CD4-positive, alpha-beta T cell treated with Interleukin-15 for 4 hours (primary cell): ENCODE measurements around the gene TBCD.

Experiments used
- DNase-seq: peaks from one replicate; pipeline ENCODE4 v3.0.0-alpha.2; 2020; ENCODE audit warnings: low spot score

Gene TBCD

DNA sequence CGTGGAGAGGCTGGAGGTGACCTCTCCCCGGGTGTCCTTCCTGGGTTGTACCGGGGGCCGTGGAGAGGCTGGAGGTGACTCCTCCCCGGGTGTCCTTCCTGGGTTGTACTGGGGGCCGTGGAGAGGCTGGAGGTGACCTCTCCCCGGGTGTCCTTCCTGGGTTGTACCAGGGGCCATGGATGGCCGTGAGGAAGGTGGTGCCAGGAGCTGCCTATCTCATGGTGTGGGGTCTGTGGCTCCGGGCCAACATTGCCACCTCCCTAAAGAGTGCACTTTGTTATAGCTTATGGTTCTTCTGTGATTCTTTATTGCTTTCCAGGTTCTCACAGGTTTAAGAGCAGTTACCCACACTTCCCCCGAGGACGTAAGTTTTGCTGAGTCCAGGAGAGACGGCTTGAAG lies 174.2 kb downstream of the TBCD start:
- no peak for DNase-seq

DNA sequence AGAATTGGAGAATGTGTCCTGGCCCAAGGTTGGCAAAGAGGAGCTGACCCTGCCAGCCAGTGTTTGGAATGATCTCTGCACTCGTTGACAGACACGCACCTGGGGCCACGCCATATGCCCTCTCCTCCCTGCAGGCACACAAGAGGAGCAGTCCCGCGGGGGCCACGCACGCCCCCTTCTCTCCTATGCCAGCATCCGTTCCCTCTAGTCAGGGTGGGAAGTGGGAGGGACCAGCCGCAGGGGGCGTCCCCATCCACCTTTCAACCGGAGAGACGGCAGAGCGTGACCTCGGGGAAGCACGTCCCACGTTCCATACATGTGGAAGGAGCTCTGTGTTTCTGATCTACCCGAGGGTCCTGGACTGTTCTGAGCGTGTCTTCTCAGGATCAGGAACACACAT lies 174.9 kb downstream of the TBCD start:
- DNase-seq = no peak

DNA sequence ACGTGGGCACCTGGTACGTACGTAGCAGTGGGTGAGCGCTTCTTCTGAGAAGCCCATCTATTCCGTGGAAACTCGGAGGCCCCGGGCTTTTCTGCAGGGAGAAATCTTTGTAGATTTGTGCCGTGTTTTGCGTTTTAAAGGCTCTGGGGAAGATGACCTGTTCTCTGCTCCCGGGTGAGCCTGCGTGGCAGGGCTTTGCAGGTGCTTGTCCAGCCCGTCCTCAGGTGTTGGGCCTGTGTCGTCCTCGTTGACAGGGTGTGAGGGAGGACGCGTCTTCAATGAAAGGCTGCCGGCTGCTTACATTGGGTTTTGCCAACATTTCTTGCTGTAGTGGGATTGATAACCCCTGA lies 175.4 kb downstream of the TBCD start:
- no peak for DNase-seq

DNA sequence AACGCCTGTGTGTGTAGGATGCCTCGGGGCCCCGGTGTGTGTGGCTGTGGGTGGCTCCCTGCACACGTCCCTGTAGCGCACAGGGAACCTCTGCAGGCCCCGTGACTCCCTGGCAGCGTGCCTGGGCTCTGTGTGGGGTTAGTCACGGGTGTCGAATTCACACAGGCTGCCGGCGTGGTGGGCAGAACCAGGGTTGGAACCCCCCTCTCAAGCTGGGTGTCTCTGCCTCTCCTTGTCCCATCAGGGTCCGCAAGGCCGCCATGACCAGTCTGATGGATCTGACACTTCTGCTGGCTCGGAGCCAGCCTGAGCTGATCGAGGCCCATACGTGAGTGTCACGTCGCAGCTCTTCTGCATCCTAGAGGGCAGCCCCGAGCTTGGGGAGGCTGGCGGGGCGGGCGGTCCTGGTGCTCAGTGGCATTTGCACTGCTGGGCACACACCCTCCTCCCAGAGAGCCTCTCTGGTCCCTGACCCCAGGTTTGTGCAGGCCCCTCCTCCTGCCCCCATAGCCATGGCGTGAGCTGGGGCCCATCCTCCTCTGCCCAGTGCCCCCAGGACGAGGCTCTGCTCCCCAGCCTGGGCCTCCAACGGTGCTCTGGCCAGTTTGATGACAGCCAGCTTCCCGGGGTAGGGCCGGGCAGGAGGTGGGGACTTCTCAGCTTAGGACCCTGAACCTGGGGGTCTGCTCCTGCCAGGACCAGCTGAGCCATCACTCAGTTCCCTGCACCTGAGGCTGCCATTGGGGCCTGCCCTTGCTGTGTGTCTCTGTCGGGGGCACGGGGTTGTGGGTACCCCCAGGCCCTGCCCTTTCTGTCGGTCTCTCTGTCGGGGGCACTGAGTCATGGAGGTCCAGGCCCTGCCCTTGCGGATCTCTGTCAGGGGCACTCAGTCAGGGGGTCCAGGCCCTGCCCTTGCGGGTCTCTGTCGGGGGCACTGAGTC lies 176.1 kb downstream of the TBCD start:
- no peak for DNase-seq

DNA sequence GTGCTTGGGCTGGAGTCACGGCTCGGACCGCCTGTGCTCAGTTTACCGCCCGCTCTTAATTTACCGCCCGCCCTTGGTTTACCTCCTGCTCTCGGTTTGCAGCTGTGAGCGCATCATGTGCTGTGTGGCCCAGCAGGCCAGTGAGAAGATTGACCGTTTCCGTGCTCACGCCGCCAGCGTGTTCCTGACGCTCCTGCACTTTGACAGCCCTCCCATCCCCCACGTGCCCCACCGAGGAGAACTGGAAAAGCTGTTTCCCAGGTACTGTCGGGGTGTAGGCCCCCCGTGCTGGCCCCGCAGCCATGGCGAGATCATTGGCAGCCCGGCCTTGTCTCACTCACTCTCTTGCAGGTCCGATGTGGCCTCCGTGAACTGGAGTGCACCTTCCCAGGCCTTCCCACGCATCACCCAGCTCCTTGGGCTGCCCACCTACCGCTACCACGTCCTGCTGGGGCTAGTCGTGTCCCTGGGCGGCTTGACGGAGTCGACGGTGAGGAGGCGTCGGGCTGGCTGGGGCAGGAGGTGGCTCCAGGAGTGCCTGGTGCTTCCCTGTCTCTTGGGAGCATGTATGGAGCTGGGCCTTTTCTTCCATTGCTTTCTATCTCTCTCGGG lies 177.3 kb downstream of the TBCD start:
- DNase-seq = no peak

DNA sequence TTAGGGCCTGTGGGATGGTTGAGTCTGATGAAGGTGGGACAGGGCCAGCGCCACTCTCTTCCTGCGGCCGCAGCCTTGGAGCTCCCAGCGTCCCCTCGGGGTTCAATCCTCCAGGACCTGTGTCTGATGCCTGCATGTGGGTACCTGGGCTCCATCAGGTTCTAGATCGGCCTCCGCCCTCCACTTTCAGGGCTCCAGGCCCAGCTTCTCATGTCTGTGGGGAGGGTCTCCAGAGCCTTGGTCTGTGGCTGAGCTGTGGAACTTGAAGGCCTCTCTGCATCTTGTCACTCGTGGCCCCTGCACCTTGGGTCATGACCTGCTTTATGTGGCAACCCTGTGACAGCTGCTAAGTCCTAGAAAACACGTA lies 177.8 kb downstream of the TBCD start:
- no peak for DNase-seq

DNA sequence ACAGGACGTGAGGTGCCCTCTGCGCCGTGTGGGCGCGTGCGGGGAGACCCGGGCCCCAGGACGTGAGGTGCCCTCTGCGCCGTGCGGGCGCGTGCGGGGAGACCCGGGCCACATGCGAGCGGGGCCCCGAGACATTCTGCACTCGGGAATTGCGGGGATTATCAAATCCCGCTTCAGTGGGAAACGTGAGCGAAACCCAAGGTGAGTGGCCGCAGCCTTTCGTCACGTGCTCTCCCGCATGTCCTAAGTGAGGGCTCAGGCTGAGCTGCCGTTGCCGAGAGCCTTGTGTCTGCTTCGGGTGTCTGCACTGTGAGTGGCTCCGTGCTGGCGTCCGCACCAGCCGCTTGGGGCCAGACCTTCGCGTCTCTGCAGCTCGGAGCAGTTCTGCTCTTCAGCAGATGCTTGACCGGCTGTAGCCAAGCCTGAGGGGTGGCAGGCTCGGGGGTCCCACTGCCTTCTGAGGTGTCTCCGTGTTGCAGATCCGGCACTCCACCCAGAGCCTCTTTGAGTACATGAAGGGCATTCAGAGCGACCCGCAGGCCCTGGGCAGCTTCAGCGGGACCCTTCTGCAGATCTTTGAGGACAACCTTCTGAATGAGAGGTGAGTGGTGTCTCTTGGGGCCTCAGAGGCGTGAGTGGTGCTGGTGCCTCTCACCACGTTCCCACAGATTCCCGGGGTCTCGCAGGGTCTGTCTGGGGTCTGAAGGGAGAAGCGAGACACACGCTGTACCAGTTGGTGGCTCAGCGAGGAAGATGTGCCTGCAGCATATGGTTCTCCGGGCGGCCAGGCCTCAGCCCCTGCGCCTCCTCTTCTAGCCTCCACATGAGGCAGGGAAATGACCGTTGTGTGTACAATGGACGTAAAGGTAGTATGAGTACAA lies 178.4 kb downstream of the TBCD start:
- DNase-seq = no peak

DNA sequence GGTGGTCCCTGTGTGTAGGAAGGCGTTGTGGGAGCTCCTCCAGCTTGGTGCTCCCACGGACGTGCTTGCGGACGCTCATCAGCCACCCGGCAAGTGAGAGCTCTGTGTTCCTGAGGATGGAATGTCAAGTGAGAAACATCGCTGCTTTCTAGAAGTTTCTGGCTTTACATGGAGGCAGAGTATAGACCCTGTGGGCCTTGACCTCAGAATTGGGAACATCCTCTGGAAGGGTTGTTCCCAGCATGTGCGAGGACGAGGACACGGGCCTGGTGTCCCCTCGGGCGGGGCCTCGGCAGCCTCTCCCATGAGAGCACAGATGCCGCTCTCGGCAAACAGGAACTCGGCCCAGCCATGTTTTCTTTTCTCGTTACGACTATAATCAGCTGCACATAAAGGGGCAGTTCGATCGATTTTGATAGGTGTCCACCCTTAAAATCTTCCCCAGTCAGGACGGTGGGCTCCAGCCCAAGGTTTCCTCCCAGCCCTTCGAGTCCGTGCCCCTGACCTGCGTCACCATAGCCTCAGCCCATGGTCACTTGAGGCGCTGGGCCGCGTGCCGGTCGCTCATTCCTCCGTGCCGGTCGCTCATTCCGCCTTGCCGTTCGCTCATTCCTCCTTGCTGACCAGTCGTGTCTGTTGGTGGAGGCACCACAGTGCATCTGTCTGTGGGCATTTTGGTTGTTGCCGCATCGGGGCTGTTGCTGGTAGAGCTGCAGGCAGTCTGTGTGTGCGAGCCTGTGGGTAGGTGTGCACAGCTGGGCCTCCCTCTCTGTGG lies 179.2 kb downstream of the TBCD start:
- DNase-seq = no peak

DNA sequence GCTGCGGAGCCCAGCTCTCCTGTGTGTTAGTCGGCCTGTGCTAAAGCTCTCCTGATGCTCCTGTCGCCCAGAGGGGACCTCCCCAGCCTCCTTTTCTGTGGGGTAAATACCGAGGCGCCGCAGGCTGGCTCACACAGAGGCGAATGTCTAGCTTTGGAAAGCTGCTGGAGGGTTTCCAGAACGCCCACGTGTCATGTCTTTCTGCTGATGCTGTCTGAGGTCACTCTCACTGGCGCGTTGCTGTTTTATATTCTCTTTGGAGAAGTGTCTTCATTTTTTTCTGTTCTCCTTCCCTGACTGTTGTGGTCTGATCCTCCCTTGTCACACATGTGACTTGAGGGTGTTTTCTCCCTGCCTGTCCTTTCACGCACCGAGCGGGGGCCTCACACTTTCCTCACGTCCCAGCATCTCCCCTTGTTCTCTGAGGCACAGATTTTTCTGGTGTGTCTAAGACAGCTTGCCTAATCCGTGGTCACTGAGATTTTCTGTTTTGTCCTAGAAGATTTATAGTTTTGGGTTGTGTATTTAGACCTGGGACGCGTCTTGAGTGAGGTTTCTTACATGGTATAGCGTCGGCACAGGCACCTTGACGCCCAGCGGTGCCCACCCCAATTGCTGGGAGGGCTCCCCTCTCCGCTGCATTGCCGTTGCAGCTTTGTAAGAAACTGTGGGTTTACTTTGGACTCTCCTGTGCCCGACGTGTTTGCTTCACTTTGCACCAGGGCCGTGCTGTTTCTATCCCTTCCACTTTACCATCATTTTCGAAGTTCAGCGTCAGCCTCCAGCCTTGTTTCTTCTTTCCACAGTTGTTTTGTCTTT lies 180.0 kb downstream of the TBCD start:
- no peak for DNase-seq

DNA sequence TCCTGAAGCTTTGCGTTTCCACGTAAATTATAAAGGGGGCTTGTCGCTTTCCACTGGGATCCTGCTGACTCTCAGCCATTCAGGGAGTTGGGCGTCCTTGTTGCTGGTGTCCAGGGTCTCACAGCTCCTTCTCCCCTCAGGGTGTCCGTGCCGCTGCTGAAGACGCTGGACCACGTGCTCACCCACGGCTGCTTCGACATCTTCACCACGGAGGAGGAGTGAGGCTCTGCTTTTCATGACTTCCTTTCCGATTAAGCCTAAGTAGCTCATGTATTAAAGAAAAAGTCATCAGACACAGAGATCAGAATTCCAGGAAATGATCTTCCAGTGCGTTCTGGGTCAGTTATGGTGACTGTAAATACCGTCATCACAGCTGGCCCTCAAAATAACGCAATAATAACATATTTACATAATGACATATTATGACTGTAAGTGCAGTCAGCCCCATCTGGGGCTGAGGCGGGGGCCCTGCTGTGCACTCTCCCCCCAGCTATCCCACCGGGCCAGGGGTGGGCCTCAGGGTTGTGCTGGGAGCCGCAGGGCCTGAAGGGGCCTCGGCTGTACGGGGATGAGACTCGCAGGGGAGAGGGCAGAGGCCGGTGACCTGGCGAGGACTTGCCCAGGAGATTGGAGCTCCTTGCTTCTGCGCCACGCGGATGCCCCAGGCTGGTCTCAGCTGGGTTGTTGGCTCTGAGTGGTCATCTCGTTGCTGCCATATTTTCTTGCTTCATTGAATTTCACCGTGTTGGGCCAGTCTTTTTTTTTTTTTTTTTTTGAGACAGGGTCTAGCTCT lies 180.8 kb downstream of the TBCD start:
- DNase-seq = no peak

DNA sequence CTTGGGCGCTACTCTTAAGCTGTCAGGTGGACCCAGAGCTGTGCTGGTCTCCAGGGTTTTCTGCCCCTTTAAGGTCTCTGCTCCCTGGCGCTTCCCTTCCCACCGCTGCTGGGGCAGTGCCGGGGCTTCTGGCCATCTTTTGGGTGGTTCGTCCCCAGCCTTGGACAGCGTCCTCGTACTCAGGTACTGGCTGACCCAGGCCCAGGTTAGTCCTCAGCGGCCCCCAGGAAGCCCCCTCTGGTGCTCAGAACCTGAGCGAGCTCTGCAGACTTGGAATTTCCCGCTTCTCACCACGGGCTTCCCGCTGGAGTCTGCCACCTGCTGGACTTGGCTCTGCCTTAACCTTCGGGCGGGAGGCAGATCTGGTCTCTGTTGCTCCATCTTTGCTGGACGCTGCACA lies 182.0 kb downstream of the TBCD start:
- DNase-seq = no peak

DNA sequence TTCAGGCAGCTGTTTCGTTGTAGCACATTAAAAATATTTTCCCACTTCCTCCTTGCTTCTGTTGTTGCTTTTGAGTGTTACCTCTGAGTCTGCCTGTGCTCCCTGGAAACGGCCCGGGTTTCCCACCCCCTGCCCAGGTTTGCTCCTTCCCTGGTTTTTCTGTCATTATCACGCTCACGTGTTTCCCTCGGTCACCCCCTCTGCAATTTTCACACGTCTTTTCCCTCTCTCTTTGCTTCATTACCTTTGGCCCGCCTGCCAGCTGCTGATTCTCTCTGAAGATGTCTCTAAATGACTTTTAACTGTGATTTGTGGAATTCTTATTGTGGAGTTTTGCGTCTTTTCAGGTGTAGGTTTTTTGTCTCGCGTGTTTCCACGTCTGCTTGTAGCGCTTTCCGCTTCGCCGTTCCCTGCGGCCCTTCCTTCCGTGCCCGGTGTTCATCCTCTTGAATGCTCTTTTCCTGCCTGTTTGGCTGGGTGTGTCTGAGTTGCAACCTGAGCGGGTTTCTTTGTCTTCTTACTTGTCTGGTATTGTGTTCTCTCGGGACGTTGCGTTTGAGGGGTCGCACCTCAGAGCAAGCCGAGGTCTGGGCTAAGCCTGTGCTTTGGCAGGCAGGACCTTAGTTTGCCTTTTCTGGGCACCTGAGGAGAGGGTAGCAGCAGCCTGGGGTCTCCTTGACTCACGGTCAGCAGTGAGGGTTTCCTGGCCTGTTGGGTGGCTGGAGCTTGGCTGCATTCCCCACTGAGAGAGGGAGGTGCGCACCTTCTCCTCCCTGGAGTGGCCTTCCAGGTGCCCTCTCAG lies 184.3 kb downstream of the TBCD start:
- DNase-seq = no peak

DNA sequence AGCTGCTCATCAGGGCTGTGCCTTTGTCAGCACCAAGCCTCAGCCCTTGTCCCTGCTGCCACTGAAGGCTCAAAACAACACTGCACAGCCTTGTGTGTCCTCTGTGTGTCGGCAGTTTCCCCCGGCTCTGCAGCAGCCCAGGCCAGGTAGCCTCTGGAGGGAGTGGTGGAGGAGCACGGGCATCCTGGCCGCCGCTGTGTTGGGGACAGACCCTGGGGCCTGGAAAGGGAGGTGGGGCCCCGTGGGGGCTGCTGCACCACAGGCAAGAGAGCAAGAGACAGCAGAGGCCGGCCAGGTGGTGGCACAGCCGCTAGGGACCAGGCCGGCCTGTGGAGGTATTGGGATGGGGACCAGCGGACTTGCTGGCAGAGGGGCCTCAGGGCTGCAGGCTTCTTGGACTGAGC lies 184.9 kb downstream of the TBCD start:
- DNase-seq = no peak

DNA sequence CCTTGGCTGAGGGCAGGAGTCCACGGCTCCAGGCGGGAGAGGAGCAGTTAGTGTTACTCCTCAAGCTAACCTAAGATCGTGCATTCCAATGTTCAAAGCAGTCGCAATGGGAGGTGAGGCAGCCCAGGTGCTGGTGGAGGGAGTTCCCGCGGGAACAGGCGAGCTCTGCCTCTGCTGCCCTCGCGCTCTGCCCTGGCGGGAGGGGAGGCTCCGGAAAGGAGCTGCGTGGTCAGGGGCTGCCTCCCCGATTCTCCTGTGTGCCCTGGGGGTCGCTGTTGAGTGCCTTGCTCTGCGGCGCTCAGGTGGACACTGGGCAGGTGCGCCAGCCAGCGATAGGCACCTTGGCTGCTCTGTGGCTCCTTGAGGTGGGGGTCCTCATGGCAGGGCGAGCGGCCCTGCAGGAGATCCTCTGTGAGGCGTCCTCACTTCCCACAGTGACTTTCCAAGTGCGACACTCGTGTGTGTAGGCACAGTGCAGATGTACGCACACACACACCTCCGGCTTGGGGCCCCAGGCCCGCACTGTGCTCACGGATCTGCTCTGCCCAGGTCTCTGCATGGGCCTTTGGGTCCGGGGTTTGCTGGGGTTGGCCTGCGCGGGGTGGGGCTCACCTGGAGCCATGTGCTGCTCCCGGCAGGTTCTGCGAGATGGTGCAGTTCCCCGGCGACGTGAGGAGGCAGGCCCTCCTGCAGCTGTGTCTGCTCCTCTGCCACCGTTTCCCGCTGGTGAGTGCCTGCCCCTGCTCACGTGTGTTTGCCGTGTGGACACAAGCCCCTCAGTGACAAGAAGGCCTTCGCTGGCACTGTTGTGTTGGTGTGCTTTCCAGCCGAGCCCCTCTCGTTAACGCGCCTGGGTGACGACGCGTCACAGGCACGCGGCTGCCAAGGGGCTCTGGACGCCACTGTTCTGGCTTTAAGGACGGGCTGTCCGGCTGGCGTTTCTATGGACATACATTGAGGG lies 185.8 kb downstream of the TBCD start:
- DNase-seq = no peak

DNA sequence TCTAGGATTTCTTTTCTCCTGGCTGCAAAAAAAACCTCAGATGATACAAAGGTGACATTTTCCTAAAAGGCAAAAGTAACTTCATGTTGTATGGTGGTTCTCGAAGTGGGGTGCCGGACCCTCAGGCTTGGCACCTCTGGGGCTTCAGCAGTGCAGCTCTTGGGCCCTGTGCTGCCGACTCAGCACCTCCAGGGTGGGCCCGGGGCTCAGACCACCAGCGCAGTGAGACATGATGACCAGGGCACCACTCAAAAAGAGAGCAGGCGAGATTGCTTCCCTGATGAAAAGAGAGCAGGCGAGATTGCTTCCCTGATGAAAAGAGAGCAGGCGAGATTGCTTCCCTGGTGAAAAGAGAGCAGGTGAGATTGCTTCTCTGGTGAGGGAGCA lies 186.6 kb downstream of the TBCD start:
- DNase-seq = no peak

DNA sequence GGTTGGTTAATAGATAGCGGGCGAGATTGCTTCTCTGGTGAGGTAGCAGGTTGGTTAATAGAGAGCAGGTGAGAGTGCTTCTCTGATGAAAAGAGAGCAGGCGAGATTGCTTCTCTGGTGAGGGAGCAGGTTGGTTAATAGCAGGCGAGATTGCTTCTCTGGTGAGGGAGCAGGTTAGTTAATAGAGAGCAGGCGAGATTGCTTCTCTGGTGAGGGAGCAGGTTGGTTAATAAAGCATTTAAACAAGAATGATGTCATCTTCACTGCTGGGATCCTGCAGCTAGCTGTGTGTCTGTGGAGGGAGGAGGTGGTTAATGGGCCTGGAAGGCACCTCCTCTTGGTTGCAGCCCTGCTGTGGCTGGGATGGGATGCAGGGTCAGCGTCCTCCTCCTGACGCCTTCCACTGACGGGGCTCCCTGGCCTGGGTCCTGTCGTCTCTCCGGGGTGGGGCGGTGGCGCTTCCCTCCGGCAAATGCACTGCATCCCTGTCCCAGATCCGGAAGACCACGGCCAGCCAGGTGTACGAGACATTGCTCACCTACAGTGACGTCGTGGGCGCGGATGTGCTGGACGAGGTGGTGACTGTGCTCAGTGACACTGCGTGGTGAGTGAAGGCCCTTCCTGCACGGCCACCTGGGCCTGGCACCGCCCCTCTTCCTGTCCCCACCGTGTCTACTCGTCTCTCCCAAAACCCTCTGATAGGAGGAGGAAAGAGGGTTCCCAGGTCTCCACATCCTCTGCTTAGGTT lies 187.2 kb downstream of the TBCD start:
- no peak for DNase-seq

DNA sequence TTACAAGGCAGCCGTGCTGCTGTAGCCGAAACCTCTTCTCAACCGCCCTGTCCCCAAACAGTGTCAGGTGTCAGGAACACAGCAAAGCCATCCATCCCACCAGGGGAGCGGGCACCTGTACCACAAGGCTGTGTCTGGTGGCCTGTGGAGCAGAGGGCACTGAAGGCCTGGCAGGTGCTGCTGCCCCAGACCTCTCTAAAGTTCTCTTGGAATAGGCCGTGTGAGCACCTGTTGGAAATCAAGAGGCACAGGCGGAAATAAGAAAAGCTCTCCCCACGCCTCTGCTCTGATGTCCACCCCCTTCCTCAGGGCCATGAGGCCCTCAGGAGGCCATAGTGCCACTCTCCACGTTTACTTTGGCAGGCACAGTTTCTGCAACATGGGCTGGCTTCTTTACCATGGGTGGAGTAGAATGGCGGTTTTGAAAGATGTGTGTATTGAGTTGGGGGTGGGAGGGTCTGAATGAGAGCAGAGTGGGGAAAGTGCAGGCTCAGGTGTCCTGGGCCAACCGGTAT lies 187.8 kb downstream of the TBCD start:
- DNase-seq = no peak
